HepG2 (cell line): ENCODE results near the gene MIF. TPM values are rescaled to one million over a fixed set of nuclear protein-coding genes. Genes with fewer than 3 reads are reported as not detected.

Source experiments
- ATAC-seq: fragments of 200-7000 bp; cut with Tn5 transposase; 3 replicates; pipeline ENCODE4 v1.9.1; 2020; ENCODE audit warnings: mild to moderate bottlenecking, moderate library complexity
- BruUV-seq: library from RNA; stranded (reverse); fragments of 400-500 nt; replicated peaks from 2 replicates; lab custom pipeline; 2021; lab: Mats Ljungman, UMichigan
- CTCF ChIA-PET: fragments of 300-600 bp; formaldehyde crosslinking; extraction: SDS; loops from one replicate; lab custom pipeline; 2021; ENCODE audit warnings: low total read pairs, inconsistent platforms, low intra/inter-chr PET ratio; lab: Yijun Ruan, JAX
- POLR2A ChIA-PET: fragments of 350-600 bp; sonication (Branson Sonifier 250); formaldehyde crosslinking; loops from one replicate; lab custom pipeline; 2020; ENCODE audit warnings: antibody characterized with exemption, inconsistent platforms; lab: Yijun Ruan, JAX
- DNase-seq: peaks from one replicate; pipeline ENCODE4 v3.0.0-alpha.2; 2015; ENCODE audit warnings: low spot score
- FAIRE-seq: peaks from 3 replicates; lab custom pipeline; 2011; peaks lifted over from hg19 to GRCh38; lab: Jason Lieb, UNC
- H2AFZ ChIP-seq: one replicate; pipeline ENCODE4 v1.6.1; 2011; ENCODE audit warnings: low read length, inconsistent platforms
- H3K27ac ChIP-seq: fragments of 300-600 bp; 3 replicates; pipeline ENCODE4 v1.8.0; 2011; ENCODE audit warnings: mixed run types, mild to moderate bottlenecking, mixed read lengths, low read length, inconsistent platforms; ENCODE audit not compliant: insufficient read depth; ENCODE audit errors: extremely low read length
- H3K27me3 ChIP-seq, 2 experiments: fragments of 200-600 bp in 1 of 2; 2 replicates in 1 of 2; 3 replicates in 1 of 2; pipeline versions ENCODE4 v1.6.0 to v1.8.0; 2011; ENCODE audit warnings: low read length in 2 of 2, mild to moderate bottlenecking in 2 of 2, moderate library complexity in 2 of 2, inconsistent platforms in 1 of 2; ENCODE audit not compliant: insufficient read depth in 2 of 2, control insufficient read depth in 1 of 2
- H3K36me3 ChIP-seq, 2 experiments: fragments of 200-600 bp in 1 of 2; replicated peaks in 1 of 2; 2 replicates in 1 of 2; 3 replicates in 1 of 2; pipeline versions ENCODE4 v1.5.1 to v1.8.0; 2011; ENCODE audit warnings: low read length in 2 of 2, inconsistent platforms in 1 of 2; ENCODE audit not compliant: insufficient read depth in 2 of 2, control insufficient read depth in 1 of 2
- H3K4me1 ChIP-seq: 2 replicates; pipeline ENCODE4 v1.5.1; 2012; ENCODE audit warnings: low read length, inconsistent platforms; ENCODE audit not compliant: insufficient read depth
- H3K4me2 ChIP-seq: 2 replicates; pipeline ENCODE4 v1.6.0; 2011; ENCODE audit warnings: low read depth, low read length, inconsistent platforms
- H3K4me3 ChIP-seq, 3 experiments: fragments of 200-600 bp in 1 of 3; sonication (generic), shearing (Covaris generic) in 1 of 3; replicated peaks in 1 of 3; 2 replicates each; pipeline ENCODE4 v1.5.1; 2011 to 2016; ENCODE audit warnings: low read length in 3 of 3, inconsistent platforms in 2 of 3, low read depth in 2 of 3, mild to moderate bottlenecking in 2 of 3, control low read depth in 1 of 3, mixed read lengths in 1 of 3; ENCODE audit not compliant: insufficient read depth in 1 of 3
- H3K79me2 ChIP-seq: one replicate; pipeline ENCODE4 v1.6.1; 2011; ENCODE audit warnings: low read length, inconsistent platforms; ENCODE audit not compliant: insufficient read depth
- H3K9ac ChIP-seq: 2 replicates; pipeline ENCODE4 v1.6.0; 2011; ENCODE audit warnings: mild to moderate bottlenecking, low read depth, low read length, inconsistent platforms; ENCODE audit not compliant: insufficient read depth
- H3K9me3 ChIP-seq: 2 replicates; pipeline ENCODE4 v1.5.1; 2012; ENCODE audit warnings: mild to moderate bottlenecking, low read length
- H4K20me1 ChIP-seq: 2 replicates; pipeline ENCODE4 v1.6.0; 2011; ENCODE audit warnings: inconsistent platforms, mild to moderate bottlenecking, low read length, moderate library complexity; ENCODE audit not compliant: insufficient read depth
- BRCA1 ChIP-seq: sonication (generic); formaldehyde crosslinking; IDR thresholded peaks from 2 replicates; pipeline ENCODE4 v1.4.0; 2020; ENCODE audit warnings: missing genetic modification reagents
- EZH2 ChIP-seq: conservative IDR thresholded peaks from 2 replicates; pipeline ENCODE4 v1.6.1; 2012; ENCODE audit warnings: mild to moderate bottlenecking, low read depth, low read length, moderate library complexity
- FIP1L1 ChIP-seq: fragments of 200-400 bp; formaldehyde crosslinking; IDR thresholded peaks from 2 replicates; pipeline ENCODE4 v1.6.1; 2018; ENCODE audit warnings: low read depth, mild to moderate bottlenecking, low read length, moderate library complexity, borderline replicate concordance; ENCODE audit not compliant: insufficient read depth
- GZF1 ChIP-seq: sonication (generic); formaldehyde crosslinking; IDR thresholded peaks from 2 replicates; pipeline ENCODE4 v1.5.1; 2020; ENCODE audit warnings: mild to moderate bottlenecking, missing genetic modification reagents
- MTERF4 ChIP-seq: sonication (generic); formaldehyde crosslinking; IDR thresholded peaks from 2 replicates; pipeline ENCODE4 v1.8.0; 2023; ENCODE audit warnings: mild to moderate bottlenecking, missing genetic modification reagents
- ONECUT2 ChIP-seq: sonication (generic); formaldehyde crosslinking; IDR thresholded peaks from 2 replicates; pipeline ENCODE4 v1.4.0; 2020; ENCODE audit warnings: missing genetic modification reagents
- SIN3A ChIP-seq: IDR thresholded peaks from 2 replicates; pipeline ENCODE4 v1.6.1; 2011; ENCODE audit warnings: low read depth, mild to moderate bottlenecking, control low read depth, low read length, borderline replicate concordance
- TFAP4 ChIP-seq: sonication (generic); IDR thresholded peaks from 2 replicates; pipeline ENCODE4 v1.6.1; 2016; ENCODE audit warnings: low read depth, borderline replicate concordance
- ZFX ChIP-seq: sonication (generic); formaldehyde crosslinking; IDR thresholded peaks from 2 replicates; pipeline ENCODE4 v1.4.0; 2020; ENCODE audit warnings: mild to moderate bottlenecking, low read depth, missing genetic modification reagents, moderate library complexity
- ZMYM2 ChIP-seq: sonication (generic); formaldehyde crosslinking; IDR thresholded peaks from 2 replicates; pipeline ENCODE4 v1.8.0; 2022; ENCODE audit warnings: mild to moderate bottlenecking, missing genetic modification reagents
- ZMYM3 ChIP-seq: sonication (generic); formaldehyde crosslinking; IDR thresholded peaks from 2 replicates; pipeline ENCODE4 v1.5.1; 2020; ENCODE audit warnings: mild to moderate bottlenecking, missing genetic modification reagents
- ZNF382 ChIP-seq: sonication (generic); formaldehyde crosslinking; IDR thresholded peaks from 2 replicates; pipeline ENCODE4 v1.5.0; 2020; ENCODE audit warnings: missing genetic modification reagents, mild to moderate bottlenecking, borderline replicate concordance
- ZNF768 ChIP-seq: sonication (generic); formaldehyde crosslinking; IDR thresholded peaks from 2 replicates; pipeline ENCODE4 v1.4.0; 2020; ENCODE audit warnings: missing genetic modification reagents
- WGBS: methylation state at CpG from one replicate; pipeline ENCODE4 v1.1.6; 2017; ENCODE audit warnings: low lambda C conversion rate; 5-methylcytosine and 5-hydroxymethylcytosine counted together
- in situ Hi-C: cut with HindIII; loops from 2 replicates; pipeline ENCODE4 v1.10.0; 2017; ENCODE audit warnings: low pct_unique_long_range_greater_than_20kb; ENCODE audit not compliant: extremely low pct_ligation_motif_present
- intact Hi-C: fragments of 100-400 bp; cut with micrococcal nuclease; formaldehyde crosslinking; loops from one replicate; pipeline ENCODE4 v1.10.0; 2022; ENCODE audit not compliant: unreplicated experiment
- polyA plus RNA-seq, 8 experiments: library from polyadenylated mRNA; depleted of rRNA in 3 of 8; stranded (reverse) in 7 of 8; unstranded in 1 of 8; fragments of >200 nt; fragmentation: Illumina TruSeq in 4 of 8; extraction: Trizol in 4 of 8; gene quantifications; 2 replicates each; pipeline versions ENCODE4 v1.2.1 to v1.2.3, GENCODE V29; 2011 to 2016; ENCODE audit warnings: low read depth in 4 of 8, missing spikeins in 1 of 8, mixed read lengths in 1 of 8; ENCODE audit not compliant: insufficient read depth in 1 of 8
- total RNA-seq, 5 experiments: library from RNA; depleted of rRNA; stranded (reverse); fragments of >200 nt; fragmentation: Illumina TruSeq; extraction: Trizol; gene quantifications; 2 replicates each; pipeline ENCODE4 v1.2.3, GENCODE V29; 2016; ENCODE audit warnings: low read depth in 1 of 5

MIF gene
- total and polyA plus RNA-seq, 2 of the 13 experiments (the other 11 are each of a cell fraction or from before 2014, with no cell fraction given), result 634 to 675 TPM

- Histone ChIP-seq H3K9me3 (no peaks in the 10 kb centered on the region), H3K36me3 (no peaks in the 10 kb centered on the region), H3K9ac (no peak overlapping the region), H3K4me3 (no peak overlapping the region), H4K20me1 (no peaks in the 10 kb centered on the region), H2AFZ (no peak overlapping the region), H3K4me1 (peaks cover 58% of the 10 kb centered on the region), H3K27ac (no peak overlapping the region), H3K4me2 (peak overlapping the region; percentile 21; the same call in 1 of the 2 replicates), H3K79me2 (no peaks in the 10 kb centered on the region), H3K27me3 (peaks cover 2 to 13% of the 10 kb centered on the region in 2 experiments; a peak in 2 of 5 replicates)
- BruUV-seq, result no TSS peak
- TF ChIP-seq GZF1 (CRISPR knock-in tag) (no peak), ZFX (CRISPR knock-in tag) (peak; percentile 15; the same call in 1 of the 2 replicates), FIP1L1 (no peak), SIN3A (no peak)
- POLR2A ChIA-PET, result interaction anchor here (1.7 to 3.0 kb wide), 3 partner anchors 12 to 78 kb away, joined by 4 to 16 read pairs (median 12); partner anchors contain the start of genes CHCHD10, MMP11 and SLC2A11
- CTCF ChIA-PET, result no interaction called here
- intact Hi-C loops, result loop anchor here (5.0 kb wide), 1 partner anchor 78 kb away; the partner anchor contains the start of gene CHCHD10
- 15% methylated on average over 5 of the region's 9 CpGs for WGBS
- in situ Hi-C loops, result loop anchor here (5.0 to 25.0 kb wide), 2 partner anchors 63 to 233 kb away; no protein-coding TSS in a partner anchor
- FAIRE-seq (no peak), DNase-seq (no peak), ATAC-seq (peak; percentile 6; the same call in 1 of the 3 replicates)
Observed at GRCh38 chr22:23845265-23846080, 48.7 kb upstream of the MIF start.

GRCh38 chr22:23846081-23846469, 48.1 kb upstream of the MIF start:
- intact Hi-C loops, result loop anchor here (5.0 kb wide), 1 partner anchor 79 kb away; the partner anchor contains the start of gene CHCHD10
- no peak overlapping the region for H2AFZ ChIP-seq
- ChIA-PET POLR2A (interaction anchor here (1.3 to 3.0 kb wide), 5 partner anchors 12 to 78 kb away, joined by 3 to 16 read pairs (median 5); partner anchors contain the start of genes CHCHD10, MMP11 and SLC2A11), CTCF (no interaction called here)
- DNase-seq (no peak), ATAC-seq (no peak), FAIRE-seq (no peak)
- 62% methylated on average over 7 of the region's 7 CpGs for WGBS
- no peaks in the 10 kb centered on the region for H3K36me3 ChIP-seq
- no peak overlapping the region for H3K9ac ChIP-seq
- H3K27ac ChIP-seq, result no peak overlapping the region
- H3K9me3 ChIP-seq, result no peaks in the 10 kb centered on the region
- BruUV-seq, result no TSS peak
- peak overlapping the region; percentile 21 for H3K4me2 ChIP-seq
- peaks cover 2 to 13% of the 10 kb centered on the region in 2 experiments; a peak in 2 of 5 replicates for H3K27me3 ChIP-seq
- no peaks in the 10 kb centered on the region for H4K20me1 ChIP-seq
- no peak overlapping the region; a peak in 1 of 6 replicates for H3K4me3 ChIP-seq
- in situ Hi-C loops, result loop anchor here (5.0 to 25.0 kb wide), 2 partner anchors 64 to 234 kb away; no protein-coding TSS in a partner anchor
- H3K79me2 ChIP-seq, result no peaks in the 10 kb centered on the region
- TF ChIP-seq BRCA1 (CRISPR knock-in tag) (no peak), ZNF382 (CRISPR knock-in tag) (no peak), MTERF4 (CRISPR knock-in tag) (no peak), ZMYM2 (CRISPR knock-in tag) (no peak), TFAP4 (no peak), ZNF768 (peak; percentile 96), EZH2 (no peak), ZMYM3 (CRISPR knock-in tag) (peak; percentile 50; the same call in 1 of the 2 replicates), ONECUT2 (CRISPR knock-in tag) (no peak)
- H3K4me1 ChIP-seq, result peaks cover 64% of the 10 kb centered on the region
